Brain microvascular endothelial cell (primary cell): Measurements from ENCODE around the gene PTPRN2.
"Not testable (repeated sequence)": the region's sequence is repeated elsewhere in the genome, so short reads cannot be mapped to it uniquely, and the experiment has no call there.

Experiments used
- DNase-seq: peaks from one replicate; pipeline ENCODE4 v3.0.0-alpha.2; 2020
- H3K27ac ChIP-seq: fragments of 250-450 bp; sonication (Bioruptor Pico); 2 replicates; pipeline ENCODE4 v1.5.1; 2020; ENCODE audit warnings: mild to moderate bottlenecking, moderate library complexity
- H3K27me3 ChIP-seq: fragments of 250-450 bp; sonication (Bioruptor Pico); replicated peaks from 2 replicates; pipeline ENCODE4 v1.5.1; 2020; ENCODE audit warnings: mild to moderate bottlenecking
- H3K36me3 ChIP-seq: fragments of 250-450 bp; sonication (Bioruptor Pico); replicated peaks from 2 replicates; pipeline ENCODE4 v1.5.1; 2020; ENCODE audit warnings: mild to moderate bottlenecking
- H3K4me3 ChIP-seq: 2 replicates; pipeline ENCODE4 v1.5.1; 2011; ENCODE audit warnings: low read depth, mild to moderate bottlenecking, control low read depth, low read length, moderate library complexity
- in situ Hi-C: cut with HindIII; loops from 2 replicates; pipeline ENCODE4 v1.10.0; 2017; ENCODE audit warnings: low sequenced_read_pairs, low pct_ligation_motif_present
- TF ChIP-seq, protein P1 (sequence below): IDR thresholded peaks from 2 replicates; pipeline ENCODE4 v1.5.1; 2011; ENCODE audit warnings: low read depth, mild to moderate bottlenecking, moderate library complexity, low read length, control low read depth, inconsistent platforms; ENCODE audit errors: missing control alignments

Gene PTPRN2

GRCh38 chr7:157494506-157495176, 1093.0 kb downstream of the PTPRN2 start:
- in situ Hi-C loops: no loop called here
- Histone ChIP-seq H3K27me3 (no peaks in the 10 kb centered on the region), H3K36me3 (no peaks in the 10 kb centered on the region), H3K27ac (no peak overlapping the region), H3K4me3 (no peak overlapping the region)
- no peak for DNase-seq
- TF ChIP-seq, protein P1, sequence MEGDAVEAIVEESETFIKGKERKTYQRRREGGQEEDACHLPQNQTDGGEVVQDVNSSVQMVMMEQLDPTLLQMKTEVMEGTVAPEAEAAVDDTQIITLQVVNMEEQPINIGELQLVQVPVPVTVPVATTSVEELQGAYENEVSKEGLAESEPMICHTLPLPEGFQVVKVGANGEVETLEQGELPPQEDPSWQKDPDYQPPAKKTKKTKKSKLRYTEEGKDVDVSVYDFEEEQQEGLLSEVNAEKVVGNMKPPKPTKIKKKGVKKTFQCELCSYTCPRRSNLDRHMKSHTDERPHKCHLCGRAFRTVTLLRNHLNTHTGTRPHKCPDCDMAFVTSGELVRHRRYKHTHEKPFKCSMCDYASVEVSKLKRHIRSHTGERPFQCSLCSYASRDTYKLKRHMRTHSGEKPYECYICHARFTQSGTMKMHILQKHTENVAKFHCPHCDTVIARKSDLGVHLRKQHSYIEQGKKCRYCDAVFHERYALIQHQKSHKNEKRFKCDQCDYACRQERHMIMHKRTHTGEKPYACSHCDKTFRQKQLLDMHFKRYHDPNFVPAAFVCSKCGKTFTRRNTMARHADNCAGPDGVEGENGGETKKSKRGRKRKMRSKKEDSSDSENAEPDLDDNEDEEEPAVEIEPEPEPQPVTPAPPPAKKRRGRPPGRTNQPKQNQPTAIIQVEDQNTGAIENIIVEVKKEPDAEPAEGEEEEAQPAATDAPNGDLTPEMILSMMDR: no peak

- TF ChIP-seq, protein P1: no peak
- DNase-seq: no peak
- H3K4me3 ChIP-seq: no peak overlapping the region
- H3K27me3 ChIP-seq: no peaks in the 10 kb centered on the region
- H3K27ac ChIP-seq: no peak overlapping the region
- H3K36me3 ChIP-seq: no peaks in the 10 kb centered on the region
- in situ Hi-C loops: no loop called here
These were observed 1093.8 kb downstream of the PTPRN2 start for GRCh38 chr7:157493776-157494175.

GRCh38 chr7:157493017-157493416, 1094.6 kb downstream of the PTPRN2 start:
- Histone ChIP-seq H3K27me3 (no peaks in the 10 kb centered on the region), H3K4me3 (no peak overlapping the region), H3K27ac (no peak overlapping the region), H3K36me3 (no peaks in the 10 kb centered on the region)
- peak; percentile 18 for DNase-seq
- in situ Hi-C loops: no loop called here
- TF ChIP-seq, protein P1: no peak

GRCh38 chr7:157490465-157490912, 1097.1 kb downstream of the PTPRN2 start:
- DNase-seq: peak; percentile 96
- TF ChIP-seq, protein P1: no peak
- in situ Hi-C loops: no loop called here

GRCh38 chr7:157489870-157490269, 1097.8 kb downstream of the PTPRN2 start:
- H3K27ac ChIP-seq: peak overlapping the region; percentile 69
- in situ Hi-C loops, DNase-seq, H3K36me3 ChIP-seq, H3K4me3 ChIP-seq, H3K27me3 ChIP-seq: not testable (repeated sequence)

More at GRCh38 chr7:157490465-157490912, 1097.1 kb downstream of the PTPRN2 start:
- peak overlapping the region; percentile 69 for H3K27ac ChIP-seq
- H3K27me3 ChIP-seq: no peaks in the 10 kb centered on the region
- no peaks in the 10 kb centered on the region for H3K36me3 ChIP-seq
- H3K4me3 ChIP-seq: no peak overlapping the region
